SK-N-SH (cell line): Measurements from ENCODE around the gene PIP5K1C. TPM values are rescaled to one million over a fixed set of nuclear protein-coding genes. Genes with fewer than 3 reads are reported as not detected.

ENCODE experiments used
- CTCF ChIA-PET: fragments of 300-600, 350-600 bp; formaldehyde crosslinking; extraction: SDS; loops from one replicate; lab custom pipeline; 2021; lab: Yijun Ruan, JAX
- POLR2A ChIA-PET: fragments of 350-600 bp; sonication (Branson Sonifier 250); formaldehyde crosslinking; extraction: SDS; loops from one replicate; lab custom pipeline; 2020; ENCODE audit warnings: antibody characterized with exemption, inconsistent platforms; lab: Yijun Ruan, JAX
- DNase-seq: peaks from one replicate; pipeline ENCODE4 v3.0.0; 2012
- H2AFZ ChIP-seq: fragments of 200-600 bp; sonication (generic); 2 replicates; pipeline ENCODE4 v1.8.1; 2016; ENCODE audit warnings: antibody characterized with exemption, mild to moderate bottlenecking, low read depth
- H3F3A ChIP-seq: fragments of 200-600 bp; sonication (generic); replicated peaks from 2 replicates; pipeline ENCODE3; 2016; ENCODE audit warnings: antibody characterized with exemption, mild to moderate bottlenecking; ENCODE audit not compliant: insufficient read depth
- H3K27ac ChIP-seq, 2 experiments: fragments of 200-500 bp in 1 of 2; fragments of 200-600 bp in 1 of 2; sonication (Bioruptor generic) in 1 of 2; sonication (generic), shearing (Covaris generic) in 1 of 2; 2 replicates each; pipeline versions ENCODE4 v1.5.1 to v1.6.1; 2014 to 2016; ENCODE audit warnings: low read depth in 2 of 2, inconsistent platforms in 1 of 2, low read length in 1 of 2, mild to moderate bottlenecking in 1 of 2, mixed read lengths in 1 of 2
- H3K27me3 ChIP-seq: fragments of 200-600 bp; sonication (generic), shearing (Covaris generic); 2 replicates; pipeline ENCODE4 v1.6.1; 2016; ENCODE audit warnings: mixed run types; ENCODE audit not compliant: insufficient read depth
- H3K36me3 ChIP-seq, 2 experiments: fragments of 200-500 bp in 1 of 2; fragments of 200-600 bp in 1 of 2; sonication (Bioruptor generic) in 1 of 2; sonication (generic) in 1 of 2; replicated peaks in 1 of 2; 2 replicates each; pipeline versions ENCODE3 to v1.5.1; 2014 to 2016; ENCODE audit warnings: low read length in 1 of 2, mild to moderate bottlenecking in 1 of 2; ENCODE audit not compliant: insufficient read depth in 2 of 2, control insufficient read depth in 1 of 2
- H3K4me1 ChIP-seq, 2 experiments: fragments of 200-500 bp in 1 of 2; fragments of 200-600 bp in 1 of 2; sonication (Bioruptor generic) in 1 of 2; sonication (generic), shearing (Covaris generic) in 1 of 2; 2 replicates each; pipeline versions ENCODE4 v1.5.1 to v1.6.1; 2014 to 2016; ENCODE audit warnings: low read depth in 1 of 2, low read length in 1 of 2, mixed run types in 1 of 2; ENCODE audit not compliant: insufficient read depth in 2 of 2, control insufficient read depth in 1 of 2
- H3K4me2 ChIP-seq: fragments of 200-600 bp; sonication (generic), shearing (Covaris generic); 2 replicates; pipeline ENCODE4 v1.6.1; 2017; ENCODE audit warnings: mixed run types
- H3K4me3 ChIP-seq, 2 experiments: fragments of 200-500 bp in 1 of 2; fragments of 200-600 bp in 1 of 2; sonication (Bioruptor generic) in 1 of 2; sonication (generic), shearing (Covaris generic) in 1 of 2; 2 replicates each; pipeline versions ENCODE4 v1.5.1 to v1.8.1; 2014 to 2016; ENCODE audit warnings: low read depth in 2 of 2, inconsistent platforms in 1 of 2, low read length in 1 of 2, mild to moderate bottlenecking in 1 of 2, mixed read lengths in 1 of 2, moderate library complexity in 1 of 2
- H3K79me2 ChIP-seq: fragments of 200-600 bp; sonication (generic); 2 replicates; pipeline ENCODE4 v1.8.1; 2017; ENCODE audit warnings: mild to moderate bottlenecking; ENCODE audit not compliant: insufficient read depth
- H3K9ac ChIP-seq: fragments of 200-600 bp; sonication (generic); 2 replicates; pipeline ENCODE4 v1.6.1; 2017; ENCODE audit warnings: mixed run types
- H3K9me2 ChIP-seq: fragments of 200-600 bp; sonication (generic); 2 replicates; pipeline ENCODE4 v1.6.1; 2017; ENCODE audit warnings: mixed run types
- H3K9me3 ChIP-seq: fragments of 200-600 bp; sonication (generic); 2 replicates; pipeline ENCODE4 v1.6.1; 2017; ENCODE audit warnings: mixed run types, mild to moderate bottlenecking, moderate library complexity
- H4K20me1 ChIP-seq: fragments of 200-600 bp; sonication (generic); 2 replicates; pipeline ENCODE4 v1.6.1; 2017; ENCODE audit warnings: mild to moderate bottlenecking, mixed run types; ENCODE audit not compliant: insufficient read depth
- CTCF ChIP-seq: fragments of 200-600 bp; sonication (generic); IDR thresholded peaks from 2 replicates; pipeline ENCODE4 v1.6.1; 2017; ENCODE audit warnings: antibody characterized with exemption, mild to moderate bottlenecking, moderate library complexity
- EP300 ChIP-seq, 2 experiments: IDR thresholded peaks; 2 replicates each; pipeline versions ENCODE4 v1.4.0 to v1.6.1; 2012; ENCODE audit warnings: borderline replicate concordance in 1 of 2, low read depth in 1 of 2, low read length in 1 of 2
- FOSL2 ChIP-seq: IDR thresholded peaks from 2 replicates; pipeline ENCODE4 v1.4.0; 2012; ENCODE audit warnings: low read depth, mild to moderate bottlenecking, moderate library complexity, borderline replicate concordance
- FOXJ3 ChIP-seq: sonication (generic); formaldehyde crosslinking; IDR thresholded peaks from 2 replicates; pipeline ENCODE4 v1.5.1; 2020; ENCODE audit warnings: mild to moderate bottlenecking, missing genetic modification reagents
- GABPA ChIP-seq: IDR thresholded peaks from 2 replicates; pipeline ENCODE4 v1.4.0; 2012; ENCODE audit warnings: low read depth, mild to moderate bottlenecking
- JUND ChIP-seq: IDR thresholded peaks from 2 replicates; pipeline ENCODE4 v1.4.0; 2012
- MEF2A ChIP-seq: IDR thresholded peaks from 2 replicates; pipeline ENCODE4 v1.4.0; 2012; ENCODE audit warnings: low read depth, borderline replicate concordance
- MXI1 ChIP-seq: IDR thresholded peaks from 2 replicates; pipeline ENCODE4 v1.6.1; 2012; ENCODE audit warnings: mild to moderate bottlenecking, low read depth, low read length, improper control_type of control experiment
- NFIC ChIP-seq: IDR thresholded peaks from 2 replicates; pipeline ENCODE4 v1.4.0; 2012; ENCODE audit warnings: borderline replicate concordance
- NRF1 ChIP-seq: IDR thresholded peaks from 2 replicates; pipeline ENCODE4 v1.6.1; 2012; ENCODE audit warnings: low read depth, mild to moderate bottlenecking, low read length
- PBX3 ChIP-seq: IDR thresholded peaks from 2 replicates; pipeline ENCODE4; 2012
- POLR2AphosphoS5 ChIP-seq: IDR thresholded peaks from 2 replicates; pipeline ENCODE4 v1.6.1; 2012; ENCODE audit warnings: low read depth, low read length
- RCOR1 ChIP-seq: fragments of 150-350 bp; IDR thresholded peaks from 2 replicates; pipeline ENCODE4 v1.6.1; 2017; ENCODE audit warnings: antibody characterized with exemption, low read length
- REST ChIP-seq: IDR thresholded peaks from 2 replicates; pipeline ENCODE4 v1.6.1; 2012; ENCODE audit warnings: mild to moderate bottlenecking, low read depth, low read length, moderate library complexity
- SMC3 ChIP-seq: IDR thresholded peaks from 2 replicates; pipeline ENCODE4 v1.6.1; 2012; ENCODE audit warnings: low read depth, low read length, improper control_type of control experiment
- TCF12 ChIP-seq: IDR thresholded peaks from 2 replicates; pipeline ENCODE4 v1.4.0; 2012
- USF1 ChIP-seq: IDR thresholded peaks from 2 replicates; pipeline ENCODE4 v1.4.0; 2012; ENCODE audit warnings: low read depth, borderline replicate concordance
- YY1 ChIP-seq: IDR thresholded peaks from 2 replicates; pipeline ENCODE4 v1.4.0; 2012; ENCODE audit warnings: low read depth, mild to moderate bottlenecking
- ZBTB33 ChIP-seq: IDR thresholded peaks from 2 replicates; pipeline ENCODE4 v1.4.0; 2012; ENCODE audit warnings: low read depth, borderline replicate concordance
- WGBS: methylation state at CpG from one replicate; pipeline ENCODE4 v1.1.6; 2017; ENCODE audit warnings: low lambda C conversion rate; 5-methylcytosine and 5-hydroxymethylcytosine counted together
- polyA plus RNA-seq, 3 experiments: library from polyadenylated mRNA; depleted of rRNA; stranded (reverse); fragments of >200 nt; gene quantifications; 2 replicates each; pipeline ENCODE4 v1.2.3, GENCODE V29; 2012

The PIP5K1C gene
- polyA plus RNA-seq, 1 of the 3 experiments (the other 2 are of a cell fraction) = 12.3 TPM

GRCh38 chr19:3605361-3605760, 94.9 kb downstream of the PIP5K1C start:
- Histone ChIP-seq H3K4me2 (peak overlapping the region; percentile 99; the same call in 1 of the 2 replicates), H3K4me1 (peaks cover 8 to 14% of the 10 kb centered on the region in 2 experiments; a peak in 1 of 4 replicates), H2AFZ (no peak overlapping the region), H3K9me3 (no peaks in the 10 kb centered on the region), H4K20me1 (no peaks in the 10 kb centered on the region), H3K36me3 (no peaks in the 10 kb centered on the region), H3K9me2 (no peaks in the 10 kb centered on the region), H3F3A (no peaks in the 10 kb centered on the region), H3K9ac (no peak overlapping the region), H3K27me3 (no peaks in the 10 kb centered on the region), H3K4me3 (peak overlapping the region in 1 of 2 experiments; percentile 73; a peak in 1 of 4 replicates), H3K27ac (no peak overlapping the region), H3K79me2 (no peaks in the 10 kb centered on the region)
- 89% methylated on average over 3 of the region's 3 CpGs for WGBS
- no peak for TF ChIP-seq MEF2A
- no peak for DNase-seq
- ChIA-PET POLR2A (no interaction called here), CTCF (interaction anchor here (1.9 kb wide), 1 partner anchor 20 kb away, joined by 9 read pairs; the partner anchor contains the start of gene GIPC3)

GRCh38 chr19:3604987-3605343, 95.3 kb downstream of the PIP5K1C start:
- Histone ChIP-seq H3F3A (no peaks in the 10 kb centered on the region), H3K9me3 (no peaks in the 10 kb centered on the region), H3K4me2 (no peak overlapping the region), H3K27me3 (no peaks in the 10 kb centered on the region), H3K9me2 (no peaks in the 10 kb centered on the region), H4K20me1 (no peaks in the 10 kb centered on the region), H3K4me3 (no peak overlapping the region), H3K27ac (no peak overlapping the region), H2AFZ (no peak overlapping the region), H3K9ac (no peak overlapping the region), H3K36me3 (no peaks in the 10 kb centered on the region), H3K79me2 (no peaks in the 10 kb centered on the region), H3K4me1 (peaks cover 8 to 14% of the 10 kb centered on the region in 2 experiments; a peak in 1 of 4 replicates)
- no peak for DNase-seq
- whole genome bisulfite sequencing = 88% methylated on average over 5 of the region's 11 CpGs
- ChIA-PET CTCF (interaction anchor here (1.9 kb wide), 1 partner anchor 20 kb away, joined by 9 read pairs; the partner anchor contains the start of gene GIPC3), POLR2A (no interaction called here)
- no peak for TF ChIP-seq FOXJ3
- no peak for TF ChIP-seq CTCF
- TF ChIP-seq SMC3 = no peak
- no peak for TF ChIP-seq MXI1
- no peak for TF ChIP-seq USF1
- no peak for TF ChIP-seq NFIC
- TF ChIP-seq RCOR1 = no peak
- TF ChIP-seq JUND = no peak
- no peak for TF ChIP-seq EP300 (IDR thresholded peaks at IDR 0.05; ENCODE audit: borderline replicate concordance in 1 of 2, low read depth in 1 of 2, low read length in 1 of 2)
- no peak for TF ChIP-seq PBX3
- no peak for TF ChIP-seq ZBTB33
- TF ChIP-seq YY1 = no peak
- no peak for TF ChIP-seq REST
- no peak for TF ChIP-seq MEF2A
- TF ChIP-seq FOSL2 = no peak
- TF ChIP-seq TCF12 = no peak
- TF ChIP-seq NRF1 = no peak
- no peak for TF ChIP-seq GABPA
- no peak for TF ChIP-seq POLR2AphosphoS5
